Measurements from ENCODE around the gene LUZP1. TPM values are rescaled to one million over a fixed set of nuclear protein-coding genes. Genes with fewer than 3 reads are reported as not detected.

LUZP1 gene
- total RNA-seq, 1 donor from 2014 or later: 33.0 TPM

GRCh38 chr1:23097316-23097715 is 71.3 kb downstream of the LUZP1 start:
- Mint-ChIP-seq H3K9me3 (no peaks in the 10 kb centered on the region), H3K27ac (no peak overlapping the region)

GRCh38 chr1:23092447-23092846 is 76.2 kb downstream of the LUZP1 start:
- Mint-ChIP-seq H3K27me3 (no peaks in the 10 kb centered on the region), H3K4me1 (ENCODE audit: unreplicated experiment) (no peaks in the 10 kb centered on the region), H3K27ac (no peak overlapping the region), H3K36me3 (peaks cover 15% of the 10 kb centered on the region), H3K4me3 (no peak overlapping the region), H3K9me3 (no peaks in the 10 kb centered on the region)
- no peak for DNase-seq (ENCODE audit: extremely low spot score, unreplicated experiment)
- no peak for TF ChIP-seq CTCF (conservative IDR thresholded peaks at IDR 0.05)

More at GRCh38 chr1:23097316-23097715, 71.3 kb downstream of the LUZP1 start:
- Mint-ChIP-seq H3K27me3 (no peaks in the 10 kb centered on the region), H3K4me3 (no peak overlapping the region), H3K36me3 (peaks cover 11% of the 10 kb centered on the region), H3K4me1 (ENCODE audit: unreplicated experiment) (peaks cover 24% of the 10 kb centered on the region)
- TF ChIP-seq CTCF (conservative IDR thresholded peaks at IDR 0.05): no peak
- no peak for DNase-seq (ENCODE audit: extremely low spot score, unreplicated experiment)

- no peaks in the 10 kb centered on the region for H3K27me3 Mint-ChIP-seq
- no peak for TF ChIP-seq CTCF (conservative IDR thresholded peaks at IDR 0.05)
- H3K9me3 Mint-ChIP-seq: no peaks in the 10 kb centered on the region
- no peak overlapping the region for H3K4me3 Mint-ChIP-seq
- no peak for DNase-seq (ENCODE audit: extremely low spot score, unreplicated experiment)
- no peaks in the 10 kb centered on the region for H3K4me1 Mint-ChIP-seq (ENCODE audit: unreplicated experiment)
- no peak overlapping the region for H3K27ac Mint-ChIP-seq
- peaks cover 21% of the 10 kb centered on the region for H3K36me3 Mint-ChIP-seq
These were observed 77.1 kb downstream of the LUZP1 start for GRCh38 chr1:23091545-23091944.

- Mint-ChIP-seq H3K4me3 (no peak overlapping the region), H3K27ac (no peak overlapping the region), H3K4me1 (ENCODE audit: unreplicated experiment) (no peaks in the 10 kb centered on the region), H3K9me3 (no peaks in the 10 kb centered on the region), H3K27me3 (no peaks in the 10 kb centered on the region), H3K36me3 (peaks cover 23% of the 10 kb centered on the region)
- DNase-seq (ENCODE audit: extremely low spot score, unreplicated experiment): no peak
- no peak for TF ChIP-seq CTCF (conservative IDR thresholded peaks at IDR 0.05)
These were observed 78.6 kb downstream of the LUZP1 start for GRCh38 chr1:23090056-23090455.

- Mint-ChIP-seq H3K27me3 (no peaks in the 10 kb centered on the region), H3K4me3 (no peak overlapping the region), H3K36me3 (peaks cover 25% of the 10 kb centered on the region), H3K27ac (no peak overlapping the region), H3K4me1 (ENCODE audit: unreplicated experiment) (no peaks in the 10 kb centered on the region), H3K9me3 (no peaks in the 10 kb centered on the region)
- DNase-seq (ENCODE audit: extremely low spot score, unreplicated experiment): no peak
- no peak for TF ChIP-seq CTCF (conservative IDR thresholded peaks at IDR 0.05)
These were observed 80.6 kb downstream of the LUZP1 start for GRCh38 chr1:23088027-23088426.

- DNase-seq (ENCODE audit: extremely low spot score, unreplicated experiment): no peak
- H3K4me3 Mint-ChIP-seq: no peak overlapping the region
- H3K9me3 Mint-ChIP-seq: no peaks in the 10 kb centered on the region
- H3K36me3 Mint-ChIP-seq: peaks cover 37% of the 10 kb centered on the region
- no peaks in the 10 kb centered on the region for H3K4me1 Mint-ChIP-seq (ENCODE audit: unreplicated experiment)
- H3K27ac Mint-ChIP-seq: no peak overlapping the region
- no peak for TF ChIP-seq CTCF (conservative IDR thresholded peaks at IDR 0.05)
- H3K27me3 Mint-ChIP-seq: no peaks in the 10 kb centered on the region
These were observed 83.0 kb downstream of the LUZP1 start for GRCh38 chr1:23085696-23086095.

Measured in type B pancreatic cell (in vitro differentiated cells).